Right lobe of liver (tissue), 4 donors: ENCODE data around the gene HMG20B.
"Not testable (repeated sequence)": the region's sequence is repeated elsewhere in the genome, so short reads cannot be mapped to it uniquely, and the experiment has no call there.

Experiments
- CTCF ChIP-seq, 4 donors: fragments of 200-600 bp in 3 of 4; fragments of 450-650 bp in 1 of 4; IDR thresholded peaks; one replicate each; pipeline versions ENCODE4 v1.5.1 to v1.8.0; 2016 to 2022; ENCODE audit warnings: antibody characterized with exemption in 4 of 4, mild to moderate bottlenecking in 2 of 4
- POLR2A ChIP-seq: fragments of 450-650 bp; IDR thresholded peaks from one replicate; pipeline ENCODE4 v1.6.1; 2017; ENCODE audit warnings: antibody characterized with exemption, mild to moderate bottlenecking
- donor health status: DM: no; HTN: no; CAD: no.
- donor health status: DM: no; HTN: no; CAD: no.
- donor health status: DM: no; HTN: yes; CAD: no.

- TF ChIP-seq CTCF (IDR thresholded peaks at IDR 0.05); POLR2A: not testable (repeated sequence)
These were observed 11.5 kb downstream of the HMG20B start for GRCh38 chr19:3584036-3584802.
